NCI-H460 (cell line): ENCODE measurements around the gene IRS1. TPM values are rescaled to one million over a fixed set of nuclear protein-coding genes. Genes with fewer than 3 reads are reported as not detected.
A peak's percentile ranks its signal among the peaks of the same experiment; 100 is the strongest.

Experiments used
- DNase-seq: peaks from one replicate; pipeline ENCODE4 v3.0.0-alpha.2; 2016; ENCODE audit warnings: low read depth; ENCODE audit errors: extremely low read depth
- total RNA-seq: library from RNA; depleted of rRNA; stranded (reverse); fragments of >200 nt; shearing (Covaris generic); gene quantifications from 2 replicates; pipeline ENCODE4 v1.2.3, GENCODE V29; 2014

IRS1 gene
- total RNA-seq, 1 experiment from 2014 or later: 9.9 TPM

DNA sequence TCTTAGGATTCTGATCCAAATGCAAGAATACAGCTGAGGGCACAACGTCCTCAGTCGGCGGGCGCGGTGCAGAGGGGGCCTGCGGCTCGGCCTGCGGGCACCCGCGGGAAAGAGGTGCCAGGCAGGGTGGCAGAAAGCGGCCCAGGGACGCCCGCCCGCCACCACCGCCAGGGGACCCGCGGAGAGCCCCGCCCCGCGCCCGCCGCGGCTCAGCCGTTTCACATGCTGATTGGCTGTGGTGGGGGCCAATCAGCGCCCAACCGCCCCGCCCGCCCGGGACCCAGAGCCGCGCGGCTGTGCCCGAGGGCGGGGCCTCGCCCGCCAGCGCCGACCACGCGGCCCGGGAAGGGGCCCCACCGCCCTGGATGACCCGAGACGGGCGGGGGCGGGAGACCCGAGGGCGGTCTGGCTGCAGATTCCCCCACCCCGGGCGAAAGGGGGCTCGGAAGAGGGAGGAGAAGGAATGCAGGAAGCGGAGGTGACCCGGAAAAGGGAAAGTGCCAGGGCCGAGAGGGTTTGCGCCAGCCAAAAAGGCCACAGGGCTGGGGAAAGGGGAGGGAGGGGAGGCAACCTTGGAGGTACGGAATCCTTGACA, 8.0 kb downstream of the IRS1 start:
- peak; percentile 84 for DNase-seq

DNA sequence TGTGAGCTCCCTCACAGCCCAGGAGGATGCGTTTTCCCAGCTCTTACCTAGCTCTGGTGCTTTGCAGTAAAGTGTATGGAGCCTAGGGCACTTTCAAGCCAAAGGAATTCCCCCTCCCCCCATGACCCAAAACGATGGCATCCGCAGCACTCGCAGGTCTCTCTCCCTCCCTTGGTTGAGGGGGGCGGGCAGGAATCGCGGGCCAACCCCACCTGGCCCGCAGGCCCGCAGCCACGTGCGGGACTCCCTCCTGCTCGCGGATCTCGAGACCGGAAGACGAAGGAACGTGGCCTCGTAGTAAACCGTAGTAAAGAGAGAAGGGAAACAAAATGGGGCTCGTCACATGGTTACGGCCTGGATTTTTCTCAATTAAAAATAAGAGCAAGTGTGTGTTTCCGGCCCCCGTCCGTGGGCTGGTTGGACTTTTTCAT, 8.5 kb downstream of the IRS1 start:
- DNase-seq: no peak

DNA sequence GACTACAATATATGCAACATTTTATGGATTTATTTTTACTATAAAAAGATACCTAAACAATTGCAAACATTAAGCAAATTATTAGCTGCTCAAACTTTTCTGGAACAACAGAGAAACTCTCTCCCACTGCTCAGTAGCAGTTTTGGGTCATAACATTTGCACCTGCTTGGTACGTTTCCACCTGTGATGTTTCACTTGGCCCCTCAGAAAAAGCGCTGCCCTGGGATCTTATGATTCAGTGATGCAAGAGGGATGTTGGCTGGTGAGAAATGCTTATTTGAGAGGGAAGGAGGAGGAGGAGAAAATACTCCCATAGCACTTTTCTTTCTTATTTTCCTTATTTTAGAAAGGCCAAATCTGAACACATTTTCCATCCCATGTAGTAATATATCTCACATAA, 9.2 kb downstream of the IRS1 start:
- DNase-seq: no peak

- no peak for DNase-seq
Observed at GRCh38 chr2:226790011-226790410, 9.6 kb downstream of the IRS1 start.

GRCh38 chr2:226788881-226789490, 10.6 kb downstream of the IRS1 start:
- DNase-seq: no peak

DNA sequence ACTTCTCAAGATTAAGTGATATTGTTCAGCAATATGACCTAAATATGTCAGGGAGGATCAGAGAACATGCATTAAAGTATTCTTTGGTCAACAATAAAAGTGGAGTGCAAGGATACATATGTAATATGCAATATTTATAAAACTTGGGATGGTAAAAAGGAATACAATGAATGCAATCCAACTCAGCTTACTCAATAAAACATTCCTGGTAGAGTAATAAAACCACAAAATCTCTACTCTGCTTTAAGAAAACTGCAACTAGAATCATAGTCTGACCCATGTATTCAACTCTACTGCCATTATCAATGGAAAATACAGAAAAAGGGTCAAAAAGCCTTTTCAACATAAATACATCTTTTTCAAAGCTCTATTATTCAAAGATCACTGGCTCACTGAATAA, 11.6 kb downstream of the IRS1 start:
- DNase-seq: no peak

GRCh38 chr2:226783885-226784284, 15.7 kb downstream of the IRS1 start:
- DNase-seq: no peak

GRCh38 chr2:226782092-226782713, 17.4 kb downstream of the IRS1 start:
- DNase-seq: no peak

- no peak for DNase-seq
Observed at GRCh38 chr2:226780431-226780830, 19.2 kb downstream of the IRS1 start.

DNA sequence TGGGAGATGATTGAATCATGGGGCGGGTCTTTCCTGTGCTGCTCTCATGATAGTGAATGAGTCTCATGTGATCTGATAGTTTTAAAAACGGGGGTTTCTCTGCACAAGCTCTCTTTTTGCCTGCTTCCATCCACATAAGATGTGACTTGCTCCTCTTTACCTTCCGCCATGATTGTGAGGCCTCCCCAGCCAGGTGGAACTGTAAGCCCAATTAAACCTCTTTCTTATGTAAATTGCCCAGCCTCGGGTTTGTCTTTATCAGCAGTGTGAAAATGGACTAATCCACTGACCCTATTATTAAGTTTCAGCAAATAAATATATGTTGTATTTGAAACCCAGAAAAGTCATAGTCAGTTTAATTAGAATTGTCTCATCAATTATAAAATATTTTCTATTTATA, 22.0 kb downstream of the IRS1 start:
- no peak for DNase-seq

- no peak for DNase-seq
Observed at GRCh38 chr2:226776104-226776503, 23.5 kb downstream of the IRS1 start.

DNA sequence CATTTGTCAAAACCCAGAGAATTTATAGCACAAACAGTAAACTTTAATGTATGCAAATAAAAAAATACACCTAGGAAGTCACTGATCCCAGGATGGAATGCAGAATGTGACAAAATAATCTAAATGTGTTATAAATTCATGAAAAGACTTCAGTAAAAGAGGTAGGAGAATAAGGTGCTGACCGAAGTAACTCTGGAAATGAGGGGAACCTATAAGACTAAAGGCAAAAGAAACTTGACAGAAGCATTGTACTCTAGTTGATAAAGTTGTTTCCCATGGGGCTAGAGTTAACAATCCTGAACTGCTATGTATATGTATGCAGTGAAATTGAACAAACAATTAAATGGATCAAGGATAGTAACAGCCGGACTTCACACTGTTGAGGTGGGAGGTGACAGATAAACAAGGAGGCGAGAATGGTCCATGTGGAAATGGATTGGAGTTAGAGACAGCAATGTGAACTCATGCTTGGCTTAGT, 24.5 kb downstream of the IRS1 start:
- no peak for DNase-seq

DNA sequence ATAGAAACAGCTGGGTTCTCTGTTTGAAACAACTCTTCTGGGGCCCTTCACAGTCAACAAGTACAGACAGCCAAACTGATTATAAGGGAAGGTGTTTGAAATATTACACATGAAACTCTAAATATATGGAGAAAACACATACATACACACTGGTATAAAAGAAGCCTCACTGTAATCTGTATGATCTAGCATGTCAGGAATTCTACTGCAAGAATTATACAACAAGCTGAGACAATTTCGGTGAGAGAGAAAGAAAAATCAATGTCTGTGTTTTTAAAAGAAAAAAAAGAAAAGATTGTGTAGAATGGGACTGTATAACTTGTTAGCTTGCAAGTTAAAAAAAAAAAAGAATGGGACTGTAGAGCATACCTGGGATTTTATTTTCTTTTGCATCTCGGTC, 26.3 kb downstream of the IRS1 start:
- DNase-seq: no peak

DNA sequence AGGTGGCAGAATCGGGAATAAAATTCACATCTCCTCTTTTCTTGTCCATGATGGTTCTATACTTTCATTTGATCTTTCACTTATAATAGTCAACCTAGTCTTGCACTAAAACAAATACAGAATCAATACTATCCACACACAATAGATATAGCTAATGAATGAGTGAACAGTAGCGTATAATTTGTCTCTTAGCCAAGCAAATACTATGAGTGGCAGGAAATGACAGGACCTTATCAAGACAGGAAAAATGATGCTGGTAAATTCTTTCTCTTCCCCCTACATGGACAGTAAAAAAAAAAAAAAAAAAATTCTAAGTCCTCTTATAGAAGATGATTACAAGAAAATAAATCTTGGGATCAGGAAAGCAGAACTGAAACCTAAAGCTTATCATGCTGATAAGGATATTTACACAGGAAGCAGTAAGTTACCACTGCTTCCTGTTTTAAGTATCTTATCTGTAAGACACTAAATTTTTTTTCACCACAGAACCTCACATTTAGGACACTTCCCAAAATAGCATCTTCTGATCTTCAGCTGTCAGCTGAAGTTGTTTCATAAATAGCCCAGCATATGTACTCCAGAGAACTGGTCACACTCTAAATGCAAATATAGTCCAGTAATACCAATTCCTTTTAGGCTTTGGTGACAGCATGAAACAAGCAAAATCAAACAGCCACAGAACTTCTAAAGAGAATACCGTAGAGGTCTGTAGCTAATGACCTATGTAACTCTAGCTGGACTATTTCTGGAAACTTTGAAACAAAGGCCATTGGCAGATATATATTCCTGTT, 27.0 kb downstream of the IRS1 start:
- DNase-seq: no peak

DNA sequence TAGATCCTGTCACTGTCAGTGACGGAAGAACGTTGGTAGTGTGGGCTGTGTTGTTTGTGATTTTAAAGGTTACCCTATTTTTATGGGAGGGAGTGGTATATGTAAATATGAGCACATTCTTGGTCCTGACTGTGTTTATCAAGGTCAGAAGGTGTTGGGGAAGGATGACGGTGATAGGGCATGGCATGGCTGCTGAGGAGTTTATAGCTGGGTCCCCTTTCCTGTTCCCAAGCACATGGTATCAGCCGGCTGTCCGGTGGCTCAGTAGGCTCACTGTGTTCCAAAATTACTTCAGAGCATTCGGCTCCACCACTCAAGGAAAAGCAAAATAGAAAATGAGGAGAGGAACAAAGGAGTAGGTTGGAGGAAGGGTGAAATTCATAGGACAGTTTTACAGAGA, 28.6 kb downstream of the IRS1 start:
- no peak for DNase-seq

- no peak for DNase-seq
Observed at GRCh38 chr2:226767056-226767813, 32.4 kb downstream of the IRS1 start.

GRCh38 chr2:226766352-226767055, 33.1 kb downstream of the IRS1 start:
- no peak for DNase-seq

DNA sequence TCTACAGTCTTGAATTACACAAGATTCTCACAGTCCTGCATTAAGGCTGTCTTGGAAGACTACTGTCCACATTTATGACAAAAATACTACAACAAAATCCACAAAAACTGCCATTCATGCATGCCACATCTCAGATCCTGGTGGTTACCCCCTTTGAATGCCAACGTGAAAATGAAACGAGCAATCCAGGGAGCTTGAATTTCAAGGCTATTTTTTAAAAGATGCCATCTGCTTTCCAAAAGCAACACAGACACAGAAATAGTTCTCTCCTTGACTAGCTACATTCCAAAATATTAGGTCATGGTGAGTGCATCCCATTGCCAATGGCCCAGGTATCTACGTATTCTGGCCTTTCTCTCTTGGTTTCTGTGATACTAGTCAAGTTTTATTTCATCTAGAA, 36.3 kb downstream of the IRS1 start:
- no peak for DNase-seq

GRCh38 chr2:226761195-226761583, 38.4 kb downstream of the IRS1 start:
- no peak for DNase-seq
